Inflammatory macrophage (primary cell): ENCODE results near the gene SDF2L1.

Experiments
- DNase-seq, 2 donors: peaks; one replicate each; pipeline ENCODE4 v3.0.0-alpha.2; 2020 to 2022

The SDF2L1 gene

DNA sequence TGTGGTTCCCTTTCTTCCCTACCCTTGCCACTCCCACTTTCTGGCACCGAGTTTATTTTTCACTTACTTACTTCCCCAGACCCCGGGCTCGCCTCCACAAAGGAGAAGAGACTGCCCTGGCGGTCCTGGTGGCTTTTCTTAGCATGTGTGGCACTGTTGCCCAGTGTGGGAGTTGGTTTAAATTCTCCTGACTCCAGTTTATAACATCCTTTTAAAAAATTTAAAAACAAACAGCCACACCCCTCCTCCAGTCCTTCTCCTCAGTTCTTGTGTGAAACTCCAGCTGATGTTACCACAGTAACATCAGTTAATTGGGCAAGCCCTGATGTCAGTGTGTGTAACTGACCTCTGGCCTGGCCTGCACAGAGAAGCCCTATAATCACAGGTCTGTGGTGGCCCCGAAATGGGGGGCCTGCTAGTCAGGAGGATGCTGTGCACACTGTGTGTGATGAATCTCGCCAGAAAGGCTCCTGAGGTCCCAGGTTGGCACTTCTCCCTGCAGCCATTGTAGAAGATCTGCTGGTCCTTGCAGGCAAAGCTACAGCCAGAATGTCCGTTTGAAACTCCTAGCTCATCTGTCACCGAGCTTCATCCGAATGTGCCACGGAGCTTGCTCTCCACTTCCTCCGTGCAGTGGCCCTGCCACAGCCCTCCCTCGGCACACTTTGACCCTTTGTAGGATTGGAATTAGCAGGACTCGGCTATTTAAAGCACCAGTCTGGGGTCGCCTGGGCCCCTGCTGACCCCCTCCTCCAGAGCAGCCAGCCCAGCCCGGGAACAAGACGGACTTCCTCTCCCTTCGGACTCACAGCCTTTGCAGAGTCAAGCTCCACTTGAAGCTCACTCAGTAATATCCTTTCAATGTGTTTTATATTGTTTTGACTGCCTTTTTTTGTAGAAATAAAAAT is 19.8 kb upstream of the SDF2L1 start:
- peak; percentile 88 to 90 for DNase-seq

GRCh38 chr22:21622919-21623647 is 19.0 kb upstream of the SDF2L1 start:
- no peak for DNase-seq

DNA sequence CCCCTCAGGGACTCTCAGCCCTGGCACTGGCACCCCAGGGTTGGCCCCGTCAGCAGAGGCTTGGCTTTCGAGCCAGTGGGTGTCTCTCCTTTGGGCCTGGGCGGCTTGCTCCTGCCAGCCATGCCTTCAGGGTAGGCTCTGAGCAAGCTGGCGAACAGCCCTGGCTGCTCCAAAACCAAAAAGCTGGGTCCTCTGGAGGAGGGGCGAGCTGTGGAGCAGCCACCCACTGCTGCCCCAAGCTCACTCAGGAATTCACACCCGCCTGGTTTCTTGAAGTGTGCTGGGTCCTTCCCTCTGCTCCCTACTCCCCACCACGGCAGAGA is 18.5 kb upstream of the SDF2L1 start:
- no peak for DNase-seq

GRCh38 chr22:21624120-21624879 is 17.8 kb upstream of the SDF2L1 start:
- peak in 1 of 2 donors; percentile 35 for DNase-seq

- DNase-seq = peak in 1 of 2 donors; percentile 24
Measured at GRCh38 chr22:21624880-21625791, 17.0 kb upstream of the SDF2L1 start.

DNA sequence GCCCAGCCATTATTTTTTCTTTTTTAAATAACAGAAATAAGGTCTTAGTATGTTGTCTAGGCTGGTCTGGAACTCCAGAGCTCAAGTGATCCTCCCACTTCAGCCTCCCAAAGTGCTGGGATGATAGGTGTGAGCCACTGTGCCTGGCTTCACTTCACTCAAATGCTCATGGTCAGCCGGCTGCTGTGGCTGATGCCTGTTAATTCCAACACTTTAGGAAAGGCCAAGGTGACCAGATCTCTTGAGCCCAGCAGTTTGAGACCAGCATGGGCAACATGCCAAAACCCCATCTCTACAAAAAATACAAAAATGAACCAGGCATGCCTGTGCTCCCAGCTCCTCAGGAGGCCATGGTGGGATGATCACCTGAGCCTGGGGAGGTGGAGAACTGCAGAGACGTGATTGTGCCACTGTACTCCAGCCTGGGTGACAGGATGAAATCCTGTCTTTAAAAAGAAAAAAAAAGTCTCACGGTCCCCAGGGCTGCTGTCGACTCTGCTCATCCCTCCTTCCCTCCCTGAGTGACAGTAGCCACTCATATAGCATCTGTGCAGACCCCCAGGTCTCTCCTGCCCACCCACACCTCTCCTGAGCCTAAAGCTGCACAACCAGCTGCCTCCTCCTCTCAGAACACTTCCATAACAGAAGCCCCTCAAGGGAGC is 15.9 kb upstream of the SDF2L1 start:
- DNase-seq = no peak

- no peak for DNase-seq
Measured at GRCh38 chr22:21626735-21627469, 15.2 kb upstream of the SDF2L1 start.

GRCh38 chr22:21628386-21629254 is 13.5 kb upstream of the SDF2L1 start:
- DNase-seq = no peak

DNA sequence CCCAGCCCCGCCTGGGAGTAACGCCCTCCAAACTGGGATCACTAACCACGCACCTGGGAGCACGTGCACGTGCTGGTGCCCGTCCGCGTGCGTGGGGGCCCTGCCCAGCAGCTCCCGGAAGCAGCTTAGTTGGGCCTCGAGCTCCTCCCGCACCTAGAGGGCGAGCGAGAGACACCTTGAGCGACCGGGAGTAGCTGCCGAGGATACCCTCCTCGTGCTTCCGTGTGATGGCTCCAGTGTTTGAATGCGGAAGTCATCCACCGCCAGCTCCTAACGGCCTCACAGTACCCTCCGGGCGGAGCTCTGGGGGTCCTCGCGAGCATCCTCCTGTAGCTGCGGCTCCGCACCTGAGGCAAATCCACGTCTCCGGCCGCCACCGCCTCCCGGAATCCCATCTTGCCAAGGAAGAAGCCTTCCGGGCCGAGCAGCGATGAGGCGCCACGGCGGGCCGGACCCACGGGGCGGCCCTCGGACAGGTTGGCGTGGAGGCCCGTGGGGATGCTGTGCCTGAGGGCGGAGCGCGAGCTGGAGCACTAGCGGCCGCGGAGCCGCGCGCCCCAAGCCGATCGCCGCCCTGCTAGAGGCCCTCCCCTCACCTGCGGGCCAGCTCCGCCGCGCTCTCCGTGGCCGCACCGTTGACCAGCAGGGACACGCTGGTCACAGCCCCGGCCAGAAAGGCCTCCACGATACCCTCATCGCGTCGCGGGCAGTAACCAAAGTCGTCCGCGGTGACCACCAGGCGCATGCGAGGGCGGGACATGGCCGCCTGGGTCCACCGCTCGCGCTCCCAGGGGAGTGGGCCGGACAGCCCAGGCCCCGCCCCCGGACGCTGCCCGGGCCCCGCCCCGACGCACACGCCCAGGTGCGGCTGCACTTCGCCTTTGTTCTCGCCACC is 12.6 kb upstream of the SDF2L1 start, which contains the start of gene YDJC:
YDJC (minus strand) TSS at position 768 of the 895 bp plus-strand sequence; CDS start at position 760, 8 bp downstream.
- peak; percentile 95 to 96 for DNase-seq

GRCh38 chr22:21631025-21631424 is 11.1 kb upstream of the SDF2L1 start:
- no peak for DNase-seq

GRCh38 chr22:21632237-21632895 is 9.7 kb upstream of the SDF2L1 start, which contains the start of gene CCDC116:
Gene CCDC116, plus strand, starts transcription at chr22:21632760. Its CDS starts 422 bp downstream, at chr22:21633182.
- DNase-seq = peak; percentile 75 to 83

DNA sequence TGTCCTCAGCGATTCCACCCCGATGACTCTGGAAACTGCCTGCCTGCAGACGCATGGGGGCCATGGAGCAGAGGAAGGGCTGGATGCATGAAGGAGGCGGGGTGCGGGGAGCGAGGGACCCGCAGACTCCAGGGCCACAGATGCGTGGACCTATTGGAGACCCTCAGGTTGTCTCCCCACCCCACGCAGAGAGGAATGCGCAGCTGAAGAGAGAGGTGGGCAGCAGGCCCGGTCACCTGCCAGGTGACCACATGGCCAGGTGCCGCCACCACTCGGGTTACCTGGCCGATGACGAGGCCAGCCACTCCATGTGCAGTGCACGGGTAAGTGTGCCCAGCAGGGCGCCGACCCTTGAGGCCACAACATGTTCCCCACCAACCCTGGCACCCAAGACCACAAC is 9.2 kb upstream of the SDF2L1 start:
- DNase-seq = no peak

- DNase-seq = no peak
Measured at GRCh38 chr22:21633481-21633880, 8.6 kb upstream of the SDF2L1 start.

DNA sequence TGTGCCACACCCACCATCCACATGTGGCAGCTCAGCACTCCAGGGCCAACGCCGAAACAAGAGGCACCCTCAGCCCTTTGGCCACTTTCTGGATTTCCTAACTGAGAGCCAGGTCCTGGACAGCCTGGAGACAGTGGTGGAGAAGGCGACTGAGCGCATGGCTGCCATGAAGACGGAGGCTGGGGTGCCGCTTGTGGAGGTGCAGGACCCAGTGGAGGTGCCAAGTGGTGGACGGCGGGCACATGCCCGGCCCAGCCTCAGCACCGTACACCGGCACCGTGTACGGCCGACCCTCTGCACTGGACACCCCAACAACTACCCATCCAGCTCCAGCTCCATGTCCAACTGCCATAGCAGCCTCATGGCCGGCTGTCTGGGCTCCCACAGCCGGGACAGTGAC is 8.0 kb upstream of the SDF2L1 start:
- no peak for DNase-seq

- no peak for DNase-seq
Measured at GRCh38 chr22:21634844-21635243, 7.3 kb upstream of the SDF2L1 start.

DNA sequence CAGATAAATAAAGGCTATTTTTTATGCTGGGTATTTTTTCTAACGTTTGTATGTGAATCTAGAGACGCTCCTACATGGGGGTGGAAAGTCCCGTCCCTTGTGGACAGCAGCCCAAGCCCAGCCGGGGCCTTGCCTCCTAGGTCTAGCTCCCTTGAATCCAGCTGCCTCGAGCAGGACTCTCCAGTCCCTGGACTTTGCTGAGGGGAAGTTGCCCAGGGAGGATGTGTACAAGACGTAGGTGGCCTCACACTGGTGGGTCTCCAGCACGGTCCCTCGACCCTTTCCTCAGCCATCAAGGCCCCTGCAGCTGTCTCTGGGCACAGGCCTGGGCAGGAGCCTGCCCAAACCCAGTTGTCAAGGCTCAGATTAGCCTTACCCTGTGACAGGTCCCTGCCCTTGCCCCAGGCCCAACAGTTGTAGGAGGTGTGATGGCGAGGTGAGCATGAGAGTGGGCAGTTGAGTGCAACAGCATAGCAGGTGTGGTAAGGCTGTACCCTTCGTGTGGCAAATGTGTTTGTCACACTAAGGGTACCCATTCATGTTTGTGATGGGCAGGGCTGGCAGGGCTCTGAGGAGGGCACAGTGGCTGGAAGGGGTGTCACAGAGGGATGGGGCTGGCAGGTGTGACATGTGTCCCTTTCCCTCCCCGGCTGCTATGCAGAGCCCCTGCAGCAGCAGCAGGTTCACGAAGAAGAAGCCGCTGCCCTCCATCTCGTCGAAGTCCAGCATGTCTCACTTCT is 6.2 kb upstream of the SDF2L1 start:
- DNase-seq = no peak

DNA sequence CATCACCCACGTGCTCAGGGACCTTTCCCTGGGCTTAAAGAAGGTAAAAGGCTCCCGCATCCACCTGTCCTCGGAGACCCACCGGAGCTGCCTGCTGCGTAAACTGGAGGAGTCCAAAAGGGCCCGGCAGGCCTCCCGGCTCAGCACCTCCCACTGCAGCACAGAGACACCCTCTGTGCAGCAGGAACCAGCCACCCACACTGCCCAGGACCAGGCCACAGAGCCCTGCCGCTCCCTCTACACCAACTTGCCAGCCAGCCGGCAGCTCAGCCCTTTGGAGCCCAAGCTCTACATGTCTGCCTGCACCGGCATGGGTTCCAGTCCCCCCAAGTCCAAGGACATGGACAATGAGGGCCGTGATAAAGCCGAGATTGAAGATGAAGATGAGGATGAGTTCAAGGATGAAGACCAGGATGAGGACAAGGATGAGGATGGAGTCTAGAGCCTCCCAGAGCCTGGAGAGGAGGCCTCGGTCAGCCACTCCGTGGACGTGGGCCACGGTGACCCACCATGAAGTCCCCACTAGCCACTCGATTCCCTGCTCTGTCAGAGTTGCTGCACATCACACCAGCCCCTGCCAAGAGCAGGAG is 5.4 kb upstream of the SDF2L1 start:
- no peak for DNase-seq
